Thyroid gland (tissue), 4 donors: ENCODE data around the gene NSFL1C. TPM values are rescaled to one million over a fixed set of nuclear protein-coding genes. Genes with fewer than 3 reads are reported as not detected.

Source experiments
- DNase-seq, 2 donors: peaks; one replicate each; pipeline ENCODE4 v3.0.0-alpha.2; 2019
- H3K27ac ChIP-seq, 3 donors: fragments of 200-600 bp; sonication (generic); 1 replicate in 2 of 3; 2 replicates in 1 of 3; pipeline ENCODE4 v1.5.1; 2016 to 2019; ENCODE audit warnings: mild to moderate bottlenecking in 1 of 3, moderate library complexity in 1 of 3
- H3K27me3 ChIP-seq: fragments of 200-600 bp; sonication (generic); one replicate; pipeline ENCODE4 v1.5.1; 2019
- H3K36me3 ChIP-seq, 2 donors: fragments of 200-600 bp; sonication (generic); one replicate each; pipeline ENCODE4 v1.5.1; 2016 to 2019
- H3K4me1 ChIP-seq, 2 donors: fragments of 200-600 bp; sonication (generic); one replicate each; pipeline ENCODE4 v1.5.1; 2017 to 2019
- H3K4me3 ChIP-seq, 3 donors: fragments of 200-600 bp; sonication (generic); replicated peaks in 1 of 3; 1 replicate in 2 of 3; 2 replicates in 1 of 3; pipeline ENCODE4 v1.5.1; 2016; ENCODE audit warnings: mild to moderate bottlenecking in 1 of 3
- H3K9me3 ChIP-seq: fragments of 200-600 bp; sonication (generic); one replicate; pipeline ENCODE4 v1.5.1; 2017
- POLR2A ChIP-seq, 2 donors: fragments of 450-650 bp; IDR thresholded peaks; one replicate each; pipeline ENCODE4 v1.6.1; 2017; ENCODE audit warnings: antibody characterized with exemption in 2 of 2, mild to moderate bottlenecking in 2 of 2, moderate library complexity in 1 of 2
- WGBS, 2 donors: methylation state at CpG; one replicate each; pipeline ENCODE4 v1.1.5; 2017; 5-methylcytosine and 5-hydroxymethylcytosine counted together
- intact Hi-C: fragments of 100-400 bp; cut with DNase I; formaldehyde crosslinking; loops from one replicate; pipeline ENCODE4 v1.15.1; 2023
- total RNA-seq, 4 donors: library from RNA; depleted of rRNA; stranded (reverse); fragments of >200 nt; gene quantifications; one replicate each; pipeline ENCODE4 v1.2.3, GENCODE V29; 2016
- TF ChIP-seq, protein P1 (sequence below), 6 experiments: fragments of 200-600 bp in 3 of 6; fragments of 450-650 bp in 3 of 6; sonication (generic) in 3 of 6; IDR thresholded peaks; one replicate each; pipeline ENCODE4 v1.5.1; 2016 to 2019; ENCODE audit warnings: antibody characterized with exemption in 6 of 6, mild to moderate bottlenecking in 2 of 6, inconsistent platforms in 1 of 6, moderate library complexity in 1 of 6

NSFL1C gene
- total RNA-seq, 4 donors from 2014 or later, result 42.2 to 51.3 (median 48.8) TPM

DNA sequence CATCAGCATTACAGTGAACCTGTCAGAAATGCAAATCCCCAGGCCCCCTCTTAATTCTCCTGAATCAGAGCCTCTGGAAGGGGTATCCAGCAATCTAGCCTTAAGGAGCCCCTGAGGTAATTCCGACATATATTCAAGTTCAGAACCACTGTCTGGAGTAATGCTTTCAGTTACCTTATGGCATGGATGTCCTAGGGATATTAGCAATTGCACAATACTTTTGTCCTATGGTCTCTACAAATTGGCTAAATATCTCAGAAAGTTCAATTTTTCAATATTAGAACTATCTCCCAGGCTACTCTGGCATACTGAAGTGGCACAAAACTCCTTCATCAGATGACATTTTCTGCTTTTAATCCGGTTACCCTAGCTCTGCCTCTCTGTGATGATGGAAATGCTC, 6.4 kb downstream of the NSFL1C start:
- DNase-seq, result no peak
- Histone ChIP-seq H3K27ac (no peak overlapping the region), H3K9me3 (no peaks in the 10 kb centered on the region), H3K27me3 (no peaks in the 10 kb centered on the region), H3K36me3 (peaks cover 28 to 39% of the 10 kb centered on the region in 2 donors), H3K4me1 (peaks cover 3 to 9% of the 10 kb centered on the region in 2 donors), H3K4me3 (no peak overlapping the region)
- intact Hi-C loops, result loop anchor here (10.0 kb wide), 1 partner anchor 335 kb away; no protein-coding TSS in a partner anchor
- 89 to 94% methylated on average over 2 of the region's 2 CpGs for WGBS, 2 donors
- TF ChIP-seq POLR2A (IDR thresholded peaks at IDR 0.05), result no peak
- TF ChIP-seq, protein P1, sequence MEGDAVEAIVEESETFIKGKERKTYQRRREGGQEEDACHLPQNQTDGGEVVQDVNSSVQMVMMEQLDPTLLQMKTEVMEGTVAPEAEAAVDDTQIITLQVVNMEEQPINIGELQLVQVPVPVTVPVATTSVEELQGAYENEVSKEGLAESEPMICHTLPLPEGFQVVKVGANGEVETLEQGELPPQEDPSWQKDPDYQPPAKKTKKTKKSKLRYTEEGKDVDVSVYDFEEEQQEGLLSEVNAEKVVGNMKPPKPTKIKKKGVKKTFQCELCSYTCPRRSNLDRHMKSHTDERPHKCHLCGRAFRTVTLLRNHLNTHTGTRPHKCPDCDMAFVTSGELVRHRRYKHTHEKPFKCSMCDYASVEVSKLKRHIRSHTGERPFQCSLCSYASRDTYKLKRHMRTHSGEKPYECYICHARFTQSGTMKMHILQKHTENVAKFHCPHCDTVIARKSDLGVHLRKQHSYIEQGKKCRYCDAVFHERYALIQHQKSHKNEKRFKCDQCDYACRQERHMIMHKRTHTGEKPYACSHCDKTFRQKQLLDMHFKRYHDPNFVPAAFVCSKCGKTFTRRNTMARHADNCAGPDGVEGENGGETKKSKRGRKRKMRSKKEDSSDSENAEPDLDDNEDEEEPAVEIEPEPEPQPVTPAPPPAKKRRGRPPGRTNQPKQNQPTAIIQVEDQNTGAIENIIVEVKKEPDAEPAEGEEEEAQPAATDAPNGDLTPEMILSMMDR (IDR thresholded peaks at IDR 0.05), result no peak

DNA sequence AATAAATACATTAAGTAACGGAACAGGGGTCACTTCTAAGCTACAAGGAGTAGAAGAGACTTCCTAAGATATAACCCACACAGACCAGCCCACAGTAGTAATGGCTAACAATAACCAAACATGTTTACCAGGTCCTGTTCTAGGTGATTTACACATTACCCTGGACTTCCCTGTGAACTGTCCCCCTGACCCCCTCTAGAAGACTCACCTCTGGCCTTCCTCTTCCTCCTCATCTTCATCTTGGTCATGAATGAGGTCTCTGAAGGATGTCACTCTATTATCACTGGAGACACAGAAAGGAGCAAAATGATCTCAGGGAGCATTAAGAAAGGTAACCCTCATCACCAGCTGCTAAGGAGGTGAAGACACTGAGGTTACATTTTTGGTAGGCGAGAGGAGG, 8.7 kb downstream of the NSFL1C start:
- no peaks in the 10 kb centered on the region for H3K27me3 ChIP-seq
- no peak for DNase-seq
- no peaks in the 10 kb centered on the region for H3K4me1 ChIP-seq
- TF ChIP-seq POLR2A (IDR thresholded peaks at IDR 0.05), result no peak
- TF ChIP-seq, protein P1 (IDR thresholded peaks at IDR 0.05), result no peak
- 97 to 99% methylated on average over 2 of the region's 2 CpGs for WGBS, 2 donors
- no peaks in the 10 kb centered on the region for H3K9me3 ChIP-seq
- intact Hi-C loops, result no loop called here
- no peak overlapping the region for H3K27ac ChIP-seq
- H3K36me3 ChIP-seq, result peaks cover 51 to 62% of the 10 kb centered on the region in 2 donors
- H3K4me3 ChIP-seq, result no peak overlapping the region

DNA sequence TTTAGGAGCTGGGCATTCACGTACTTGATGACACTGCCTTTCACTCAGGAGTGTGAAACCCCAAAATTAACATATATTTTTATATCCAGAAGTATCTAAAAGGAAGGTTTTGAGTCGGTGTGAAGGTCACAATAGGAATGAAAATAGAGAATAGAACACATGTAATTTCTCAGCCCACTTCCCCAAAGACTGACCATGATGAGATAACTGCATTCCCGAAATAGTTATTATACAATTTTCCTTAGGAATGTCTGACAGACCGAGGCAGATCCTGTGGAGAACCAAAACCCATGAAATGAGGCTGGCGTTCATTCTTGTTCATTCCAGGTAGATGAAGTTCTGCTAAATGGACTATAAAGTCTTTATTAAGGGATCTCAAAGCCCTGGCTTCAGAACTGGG, 10.3 kb downstream of the NSFL1C start:
- DNase-seq, result no peak
- no peaks in the 10 kb centered on the region for H3K27me3 ChIP-seq
- H3K9me3 ChIP-seq, result no peaks in the 10 kb centered on the region
- no peak overlapping the region for H3K4me3 ChIP-seq
- H3K4me1 ChIP-seq, result no peaks in the 10 kb centered on the region
- TF ChIP-seq, protein P1 (IDR thresholded peaks at IDR 0.05), result no peak
- no peak for TF ChIP-seq POLR2A (IDR thresholded peaks at IDR 0.05)
- 84 to 90% methylated on average over 5 of the region's 5 CpGs for whole genome bisulfite sequencing, 2 donors
- intact Hi-C loops, result no loop called here
- no peak overlapping the region for H3K27ac ChIP-seq
- peaks cover 68 to 78% of the 10 kb centered on the region in 2 donors for H3K36me3 ChIP-seq

DNA sequence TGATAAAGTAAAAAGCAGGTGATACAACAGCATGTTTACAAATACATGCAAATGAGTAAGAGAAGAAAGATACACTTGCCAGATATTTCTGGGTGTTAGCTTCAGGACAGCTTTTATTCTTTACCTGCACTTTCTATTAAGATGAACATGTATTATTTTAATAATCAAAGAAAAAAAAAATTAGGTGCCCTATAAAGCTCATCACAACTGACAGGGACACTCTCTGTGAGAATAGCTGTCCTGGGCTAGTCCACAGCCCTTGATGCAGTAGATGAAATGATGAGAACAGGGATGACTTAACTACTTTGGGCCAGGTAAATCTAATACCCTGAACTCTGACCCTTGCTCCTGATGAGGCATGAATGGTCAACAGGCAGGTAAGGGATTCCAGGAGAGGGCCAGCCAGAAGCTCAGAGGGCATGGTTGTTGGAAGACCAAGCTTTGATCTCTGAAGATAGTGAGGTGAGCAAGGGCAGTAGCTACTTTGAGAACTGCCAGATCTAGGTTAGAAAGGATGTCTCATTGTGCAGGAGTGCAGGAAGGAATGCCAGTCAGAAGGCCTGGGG, 15.6 kb downstream of the NSFL1C start:
- peaks cover 94% of the 10 kb centered on the region in 2 donors for H3K36me3 ChIP-seq
- H3K4me3 ChIP-seq, result no peak overlapping the region
- no peaks in the 10 kb centered on the region for H3K9me3 ChIP-seq
- no peak overlapping the region for H3K27ac ChIP-seq
- no peaks in the 10 kb centered on the region for H3K27me3 ChIP-seq
- DNase-seq, result no peak
- intact Hi-C loops, result no loop called here
- TF ChIP-seq, protein P1 (IDR thresholded peaks at IDR 0.05), result no peak
- no peak for TF ChIP-seq POLR2A (IDR thresholded peaks at IDR 0.05)
- H3K4me1 ChIP-seq, result no peaks in the 10 kb centered on the region

DNA sequence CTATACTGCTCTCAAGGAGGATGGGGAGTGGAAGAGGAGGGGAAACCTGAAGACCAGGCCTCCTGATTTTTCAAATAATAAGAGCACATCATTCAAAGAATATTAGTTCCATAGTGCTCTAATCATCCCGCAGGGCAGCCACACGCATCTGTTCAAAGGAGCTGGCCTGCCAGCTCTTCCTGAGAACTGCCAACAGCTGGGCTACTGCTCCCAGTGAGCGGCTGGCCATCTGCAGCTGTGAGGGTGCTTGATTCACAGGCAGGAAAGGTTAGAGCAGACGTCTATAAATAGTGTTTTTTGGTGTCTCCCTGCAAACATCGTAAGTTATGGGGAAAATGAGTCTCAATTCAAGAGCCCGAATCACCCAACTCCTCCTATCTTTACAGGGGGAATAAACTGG, 17.3 kb downstream of the NSFL1C start:
- 95 to 97% methylated on average over 6 of the region's 6 CpGs for WGBS, 2 donors
- Histone ChIP-seq H3K4me3 (no peak overlapping the region), H3K4me1 (no peaks in the 10 kb centered on the region), H3K27me3 (no peaks in the 10 kb centered on the region), H3K36me3 (peaks cover 94 to 96% of the 10 kb centered on the region in 2 donors), H3K9me3 (no peaks in the 10 kb centered on the region), H3K27ac (no peak overlapping the region)
- intact Hi-C loops, result no loop called here
- TF ChIP-seq POLR2A (IDR thresholded peaks at IDR 0.05), result no peak
- TF ChIP-seq, protein P1 (IDR thresholded peaks at IDR 0.05), result no peak
- no peak for DNase-seq
